Heart left ventricle (tissue), 16 donors: Measurements from ENCODE around the gene ASPSCR1. TPM values are rescaled to one million over a fixed set of nuclear protein-coding genes. Genes with fewer than 3 reads are reported as not detected.

Experiments
- ATAC-seq, 4 donors: fragments of 200-7000 bp; cut with Tn5 transposase; one replicate each; pipeline ENCODE4 v1.9.1; 2020 to 2022; ENCODE audit warnings: moderate library complexity in 4 of 4, mild to moderate bottlenecking in 3 of 4, moderate number of reproducible peaks in 1 of 4
- DNase-seq, 5 donors: peaks; one replicate each; pipeline ENCODE4 v3.0.0-alpha.2; 2020
- H3K27ac ChIP-seq, 12 donors: fragments of 200-600 bp; sonication (generic) in 4 of 12; one replicate each; pipeline versions ENCODE4 v1.5.0 to v1.8.0; 2016 to 2022; ENCODE audit warnings: mild to moderate bottlenecking in 2 of 12
- H3K27me3 ChIP-seq, 9 donors: fragments of 200-600 bp; sonication (generic) in 2 of 9; one replicate each; pipeline versions ENCODE4 v1.5.1 to v1.8.0; 2016 to 2022; ENCODE audit warnings: mild to moderate bottlenecking in 3 of 9
- H3K36me3 ChIP-seq, 9 donors: fragments of 200-600 bp; sonication (generic) in 2 of 9; one replicate each; pipeline versions ENCODE4 v1.5.0 to v1.8.0; 2018 to 2022; ENCODE audit warnings: mild to moderate bottlenecking in 2 of 9
- H3K4me1 ChIP-seq, 12 donors: fragments of 200-600 bp; sonication (generic) in 4 of 12; one replicate each; pipeline versions ENCODE4 v1.5.0 to v1.8.0; 2016 to 2022; ENCODE audit warnings: mild to moderate bottlenecking in 3 of 12
- H3K4me3 ChIP-seq, 12 donors: fragments of 200-600 bp; sonication (generic) in 4 of 12; one replicate each; pipeline versions ENCODE4 v1.5.0 to v1.8.0; 2017 to 2022; ENCODE audit warnings: mild to moderate bottlenecking in 9 of 12, moderate library complexity in 4 of 12
- H3K9me3 ChIP-seq, 12 donors: fragments of 200-600 bp; sonication (generic) in 4 of 12; one replicate each; pipeline versions ENCODE4 v1.5.0 to v1.8.0; 2016 to 2022; ENCODE audit warnings: mild to moderate bottlenecking in 1 of 12
- POLR2A ChIP-seq, 2 donors: fragments of 450-650 bp; IDR thresholded peaks; one replicate each; pipeline ENCODE4 v1.6.1; 2017; ENCODE audit warnings: antibody characterized with exemption in 2 of 2, mild to moderate bottlenecking in 2 of 2, moderate library complexity in 2 of 2
- WGBS, 4 donors: extraction: QIAGEN DNeasy Blood & Tissue Kit in 2 of 4; methylation state at CpG; one replicate each; pipeline versions ENCODE4 v1.1.5 to v1.1.7; 2013 to 2018; 5-methylcytosine and 5-hydroxymethylcytosine counted together
- intact Hi-C, 10 donors: fragments of 100-400 bp; cut with DNase I; formaldehyde crosslinking; loops; one replicate each; pipeline versions ENCODE4 v1.11.1 to v1.14.2; 2022
- polyA plus RNA-seq, 2 donors: library from polyadenylated mRNA; stranded (reverse); fragments of 200-250 nt; gene quantifications; one replicate each; pipeline ENCODE4 v1.2.3, GENCODE V29; 2013
- total RNA-seq, 9 donors: library from RNA; depleted of rRNA in 2 of 9; stranded (reverse); fragments of >200 nt in 2 of 9; fragmentation: NEBNext Ultra II Directional in 3 of 9; extraction: Animal tissue kit (Norgen Biotek cat#: 25700) in 3 of 9; gene quantifications; one replicate each; pipeline versions ENCODE4 v1.1.0 to v1.2.4, GENCODE V29; 2016 to 2023
- TF ChIP-seq, protein P1 (sequence below), 12 donors: fragments of 200-600 bp; sonication (generic) in 4 of 12; IDR thresholded peaks; one replicate each; pipeline versions ENCODE4 v1.5.0 to v1.8.0; 2018 to 2022; ENCODE audit warnings: antibody characterized with exemption in 12 of 12, mild to moderate bottlenecking in 5 of 12
- donor health status: ischemic (EF 13 %, LVEDD 7.1; RV severe dilation, severe dysfunction).
- donor health status: healthy with polysubstance abuse.
- donor health status: DM: no; HTN: yes; CAD: no.
- donor health status: DM: no; HTN: no; CAD: no.
- donor health status: ischemic (EF 25% LVEDD 6.9; RV normal size, moderate dysfunction).
- donor health status: ischemic (EF 25% LVEDD 5.7; RV mildly dilated, moderate dysfunction).
- donor health status: healthy.
- donor health status: DM: yes; HTN: yes; CAD: no.
- donor health status: ischemic (EF 35%, LVEDD 5.7; RV mildly dilated, moderate dysfunction).
- donor health status: nonischemic (EF 11% LVEDD 7.7; RV severe dilation, severe dysfunction).
- donor health status: DM: yes; HTN: yes; CAD: no.
- donor health status: PGD.
- donor health status: ischemic (EF 29% LVEDD 5.4; RV normal size, mild dysfunction).
- donor health status: nonischemic (EF 23%, LVEDD 6.1; RV moderate dilation, normal function).

The ASPSCR1 gene
- total and polyA plus RNA-seq, 11 donors: 15.1 to 43.6 (median 22.9) TPM

DNA sequence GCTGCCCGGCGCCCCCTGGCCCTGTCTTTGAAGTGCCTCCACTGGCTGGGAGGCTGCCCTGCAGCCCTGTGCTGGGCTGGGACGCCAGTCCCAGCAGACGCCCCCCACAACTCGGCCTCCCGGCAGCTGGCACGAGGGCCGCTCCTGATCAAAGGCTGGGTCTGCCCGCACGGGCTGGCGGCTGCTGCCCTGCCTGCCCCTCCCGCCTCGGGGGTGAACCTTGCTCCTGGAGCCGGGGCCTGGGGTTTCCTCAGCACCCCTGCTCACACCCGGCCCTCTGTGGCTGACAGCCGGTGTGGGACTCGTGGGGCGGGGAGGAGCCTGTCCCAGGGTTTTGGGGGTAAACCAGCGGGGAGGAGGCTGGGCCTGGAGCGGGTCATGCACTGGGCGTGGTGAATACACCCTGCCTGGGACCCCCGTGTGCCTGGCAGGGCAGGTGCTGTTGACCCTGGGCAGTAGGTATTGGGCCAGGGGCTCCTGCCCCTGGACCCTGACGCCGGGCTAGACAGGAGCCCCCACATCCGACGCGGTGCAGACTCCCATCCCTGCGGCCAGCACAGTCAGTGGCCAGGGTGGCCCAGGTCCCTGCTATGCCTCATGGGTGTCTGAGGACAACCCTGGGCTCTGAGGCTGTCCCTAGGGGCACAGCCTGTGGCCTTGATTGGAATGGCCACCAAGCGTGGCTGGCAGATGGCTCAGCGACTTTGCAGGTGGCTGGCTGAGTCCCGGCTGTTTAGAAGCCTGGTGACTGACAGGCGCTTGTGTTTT lies 23.6 kb downstream of the ASPSCR1 start:
- DNase-seq: no peak
- TF ChIP-seq POLR2A (IDR thresholded peaks at IDR 0.05): no peak
- TF ChIP-seq, protein P1, sequence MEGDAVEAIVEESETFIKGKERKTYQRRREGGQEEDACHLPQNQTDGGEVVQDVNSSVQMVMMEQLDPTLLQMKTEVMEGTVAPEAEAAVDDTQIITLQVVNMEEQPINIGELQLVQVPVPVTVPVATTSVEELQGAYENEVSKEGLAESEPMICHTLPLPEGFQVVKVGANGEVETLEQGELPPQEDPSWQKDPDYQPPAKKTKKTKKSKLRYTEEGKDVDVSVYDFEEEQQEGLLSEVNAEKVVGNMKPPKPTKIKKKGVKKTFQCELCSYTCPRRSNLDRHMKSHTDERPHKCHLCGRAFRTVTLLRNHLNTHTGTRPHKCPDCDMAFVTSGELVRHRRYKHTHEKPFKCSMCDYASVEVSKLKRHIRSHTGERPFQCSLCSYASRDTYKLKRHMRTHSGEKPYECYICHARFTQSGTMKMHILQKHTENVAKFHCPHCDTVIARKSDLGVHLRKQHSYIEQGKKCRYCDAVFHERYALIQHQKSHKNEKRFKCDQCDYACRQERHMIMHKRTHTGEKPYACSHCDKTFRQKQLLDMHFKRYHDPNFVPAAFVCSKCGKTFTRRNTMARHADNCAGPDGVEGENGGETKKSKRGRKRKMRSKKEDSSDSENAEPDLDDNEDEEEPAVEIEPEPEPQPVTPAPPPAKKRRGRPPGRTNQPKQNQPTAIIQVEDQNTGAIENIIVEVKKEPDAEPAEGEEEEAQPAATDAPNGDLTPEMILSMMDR (IDR thresholded peaks at IDR 0.05): no peak
- H3K9me3 ChIP-seq: no peaks in the 10 kb centered on the region
- ATAC-seq: no peak
- WGBS, 4 donors: 89 to 92% (median 91%) methylated on average over 6 to 32 of the region's 32 CpGs
- peaks cover 0 to 9% (median 0%) of the 10 kb centered on the region in 9 donors for H3K36me3 ChIP-seq
- intact Hi-C loops: no loop called here
- no peak overlapping the region for H3K4me3 ChIP-seq
- peaks cover 0 to 21% (median 11%) of the 10 kb centered on the region in 12 donors for H3K4me1 ChIP-seq
- H3K27ac ChIP-seq: no peak overlapping the region
- no peaks in the 10 kb centered on the region for H3K27me3 ChIP-seq

DNA sequence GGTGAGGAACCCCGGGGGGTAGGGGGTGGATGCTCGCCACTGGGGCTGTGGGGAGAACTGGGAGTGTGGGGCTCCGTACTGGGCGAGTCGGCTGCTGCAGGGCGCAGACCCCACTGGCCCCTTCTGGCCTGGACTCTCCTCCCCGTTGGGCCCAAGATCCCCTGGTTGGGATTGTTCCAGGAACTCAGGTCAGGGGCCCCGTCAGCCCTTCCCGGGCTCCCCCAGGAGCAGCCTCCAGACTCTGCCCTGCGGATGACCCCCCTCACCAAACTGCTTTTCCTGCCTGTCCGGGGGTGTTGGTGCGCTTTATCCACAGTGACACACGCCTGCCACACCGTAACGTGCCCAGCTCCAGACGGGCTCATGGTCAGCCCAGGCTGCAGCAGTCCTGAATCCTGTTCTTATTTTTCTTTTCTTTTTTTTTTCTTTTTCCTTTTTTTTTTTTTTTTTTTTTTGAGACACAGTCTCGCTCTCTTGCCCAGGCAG lies 24.2 kb downstream of the ASPSCR1 start:
- 84 to 92% (median 88%) methylated on average over 17 of the region's 17 CpGs for WGBS, 4 donors
- ATAC-seq: no peak
- no peak overlapping the region for H3K27ac ChIP-seq

DNA sequence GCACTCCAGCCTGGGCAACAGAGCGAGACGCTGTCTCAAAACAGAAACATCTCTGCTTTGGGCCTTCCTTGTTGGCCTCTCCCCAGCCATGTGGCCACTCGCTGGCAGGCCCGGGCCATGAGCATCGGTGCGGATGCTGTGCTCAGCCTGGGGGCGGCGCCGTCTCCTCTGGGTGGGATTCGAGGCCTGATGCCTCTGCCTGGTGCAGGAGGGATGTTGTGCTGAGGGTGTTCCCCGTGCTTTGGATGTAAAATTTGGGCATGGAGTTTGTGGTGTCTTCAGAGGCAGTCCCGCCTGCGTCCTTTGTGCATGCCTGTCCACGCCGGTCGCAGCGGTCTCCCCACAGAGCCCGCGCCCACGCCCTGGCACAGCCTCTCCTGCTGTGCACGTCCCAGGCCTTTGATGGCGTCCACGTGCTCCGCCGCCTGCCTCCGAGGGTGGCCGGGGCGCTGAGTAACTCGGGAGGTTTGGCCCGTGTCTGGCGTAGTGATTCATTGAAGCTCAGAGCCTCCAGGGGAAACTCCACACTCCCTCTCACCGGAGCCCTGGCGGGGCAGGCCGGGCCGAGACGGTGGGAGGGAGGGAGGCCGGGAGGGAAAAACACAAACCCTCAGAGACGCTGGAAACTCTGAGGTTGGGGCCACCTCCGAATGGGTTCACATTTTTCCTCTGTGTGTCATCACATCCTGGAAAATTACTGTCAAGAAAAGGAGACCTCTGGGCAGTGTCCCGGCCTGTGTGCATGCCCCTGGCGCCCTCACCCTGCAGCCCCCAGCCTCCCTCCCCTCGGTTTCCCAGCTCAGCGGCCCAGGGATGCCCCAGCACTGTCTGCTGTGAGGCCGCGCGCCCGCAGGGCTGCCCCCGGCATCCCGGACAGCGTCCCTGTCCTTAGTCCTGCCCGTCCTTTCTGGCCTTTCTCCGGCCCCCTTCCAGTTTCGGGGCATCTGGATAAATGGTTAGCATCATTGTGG lies 26.3 kb downstream of the ASPSCR1 start:
- H3K4me1 ChIP-seq: peaks cover 0 to 39% (median 18%) of the 10 kb centered on the region in 12 donors
- H3K27ac ChIP-seq: peak overlapping the region in 1 of 12 donors; percentile 66
- peak in 4 of 5 donors; percentile 53 to 70 (median 62) for DNase-seq
- WGBS, 4 donors: 63 to 83% (median 70%) methylated on average over 36 to 53 of the region's 53 CpGs
- ATAC-seq: peak; percentile 6 to 72 (median 57)
- no peaks in the 10 kb centered on the region for H3K36me3 ChIP-seq
- H3K27me3 ChIP-seq: no peaks in the 10 kb centered on the region
- peak overlapping the region in 1 of 12 donors; percentile 12 for H3K4me3 ChIP-seq
- no peaks in the 10 kb centered on the region for H3K9me3 ChIP-seq
- no peak for TF ChIP-seq POLR2A (IDR thresholded peaks at IDR 0.05)
- TF ChIP-seq, protein P1 (IDR thresholded peaks at IDR 0.05): no peak
- intact Hi-C loops: no loop called here

More for the DNA sequence above, 24.2 kb downstream of the ASPSCR1 start:
- no peak for DNase-seq
- H3K4me3 ChIP-seq: no peak overlapping the region
- peaks cover 0 to 6% (median 0%) of the 10 kb centered on the region in 9 donors for H3K36me3 ChIP-seq
- intact Hi-C loops: no loop called here
- H3K9me3 ChIP-seq: no peaks in the 10 kb centered on the region
- H3K27me3 ChIP-seq: no peaks in the 10 kb centered on the region
- TF ChIP-seq POLR2A (IDR thresholded peaks at IDR 0.05): no peak
- TF ChIP-seq, protein P1 (IDR thresholded peaks at IDR 0.05): no peak
- H3K4me1 ChIP-seq: peaks cover 0 to 27% (median 17%) of the 10 kb centered on the region in 12 donors
